Left hindlimb (tissue), 1 donor: ENCODE data around the gene UBASH3A.

Experiments used
- DNase-seq: peaks from one replicate; pipeline ENCODE4 v3.0.0-alpha.2; 2018

The UBASH3A gene

GRCh38 chr21:42495765-42496119 is 92.0 kb downstream of the UBASH3A start:
- no peak for DNase-seq

DNA sequence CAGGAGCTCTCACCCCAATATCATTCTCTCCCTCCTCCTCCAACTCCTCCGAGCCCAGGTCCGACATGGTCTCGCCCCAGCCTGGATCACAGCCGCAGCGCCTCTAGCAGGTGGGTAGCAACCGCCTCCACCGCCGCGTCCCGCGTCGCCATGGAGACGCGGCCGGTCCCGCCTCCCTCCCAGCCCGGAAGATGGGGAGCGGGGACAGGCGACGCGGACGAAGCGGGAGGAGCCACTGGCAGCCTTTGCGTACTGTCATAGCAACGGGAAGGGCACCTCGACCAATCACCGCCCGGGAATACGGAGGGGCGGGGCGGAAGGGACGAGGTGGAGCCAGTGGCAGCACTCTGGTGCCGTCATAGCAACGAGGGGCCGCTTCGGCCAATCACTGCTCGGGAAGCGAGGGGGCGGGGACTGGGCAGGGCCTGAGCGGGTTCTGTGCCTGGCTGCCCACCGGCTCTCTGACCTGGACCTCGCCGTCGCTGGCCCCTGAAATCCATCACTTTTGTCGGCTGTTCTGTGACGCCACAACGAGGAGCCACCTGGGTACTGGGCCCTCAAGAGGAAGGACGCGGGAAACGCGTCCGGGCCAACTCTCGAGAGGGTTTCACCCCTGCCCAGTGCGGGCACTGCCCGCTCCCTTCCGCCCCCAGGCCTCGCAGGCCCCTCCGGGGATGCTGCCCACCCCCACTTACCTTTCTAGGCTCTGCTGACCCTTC is 92.6 kb downstream of the UBASH3A start, which contains the start of gene RSPH1:
Gene RSPH1, minus strand, starts transcription at position 105 of the 719 bp plus-strand sequence. Its CDS starts 38 bp downstream, at position 67.
- peak; percentile 100 for DNase-seq

- DNase-seq, result no peak
Observed at GRCh38 chr21:42496839-42497202, 93.1 kb downstream of the UBASH3A start.
